GM12891 (cell line): ENCODE data around the gene GDF2.

Experiments used
- POLR2A ChIP-seq: IDR thresholded peaks from 2 replicates; pipeline ENCODE4 v1.6.1; 2011; ENCODE audit warnings: low read depth, low read length, control low read depth
- POLR2AphosphoS5 ChIP-seq: IDR thresholded peaks from 2 replicates; pipeline ENCODE4 v1.6.1; 2011; ENCODE audit warnings: low read depth, low read length, control low read depth
- POU2F2 ChIP-seq: IDR thresholded peaks from 2 replicates; pipeline ENCODE4 v1.6.1; 2011; ENCODE audit warnings: low read depth, mild to moderate bottlenecking, control low read depth, low read length, moderate library complexity

DNA sequence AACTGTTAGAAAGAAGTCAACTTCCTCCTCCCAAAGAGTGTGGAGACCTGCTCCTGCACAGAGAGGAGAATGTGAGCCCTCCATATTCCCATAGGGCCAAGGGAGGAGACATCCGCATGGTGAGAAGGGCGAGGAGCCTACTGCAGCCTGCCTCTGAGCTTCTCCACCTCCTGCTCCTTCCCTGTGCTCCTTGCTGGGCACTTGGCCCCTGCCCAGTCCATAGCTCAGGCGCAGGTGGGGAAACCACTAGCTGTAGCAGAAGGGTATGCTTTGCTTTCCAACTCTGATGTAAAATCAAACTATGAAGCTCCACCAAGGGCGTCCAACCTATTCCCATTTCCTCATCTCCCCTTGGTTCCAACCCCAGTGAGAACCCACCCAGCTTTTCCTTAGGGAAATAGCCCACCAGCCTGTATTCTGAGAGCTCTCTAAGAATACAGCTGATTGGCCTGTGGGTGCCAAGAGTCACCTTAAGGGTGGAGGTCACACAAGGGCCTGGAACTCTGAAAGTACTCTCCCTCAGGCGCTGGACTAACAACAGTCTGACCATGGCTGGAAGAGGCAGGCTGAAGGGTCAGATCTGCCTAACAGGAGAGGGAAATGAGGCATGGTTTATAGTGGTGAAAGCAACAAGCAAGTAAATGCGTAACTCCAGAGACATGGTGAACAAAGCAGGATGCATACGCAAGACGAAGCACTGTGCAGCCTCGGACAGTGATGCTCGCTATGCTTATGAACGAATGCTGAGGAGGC is 47.9 kb downstream of the GDF2 start:
- TF ChIP-seq POLR2A (no peak), POLR2AphosphoS5 (no peak), POU2F2 (no peak)
